ENCODE measurements around the gene METTL5.

DNA sequence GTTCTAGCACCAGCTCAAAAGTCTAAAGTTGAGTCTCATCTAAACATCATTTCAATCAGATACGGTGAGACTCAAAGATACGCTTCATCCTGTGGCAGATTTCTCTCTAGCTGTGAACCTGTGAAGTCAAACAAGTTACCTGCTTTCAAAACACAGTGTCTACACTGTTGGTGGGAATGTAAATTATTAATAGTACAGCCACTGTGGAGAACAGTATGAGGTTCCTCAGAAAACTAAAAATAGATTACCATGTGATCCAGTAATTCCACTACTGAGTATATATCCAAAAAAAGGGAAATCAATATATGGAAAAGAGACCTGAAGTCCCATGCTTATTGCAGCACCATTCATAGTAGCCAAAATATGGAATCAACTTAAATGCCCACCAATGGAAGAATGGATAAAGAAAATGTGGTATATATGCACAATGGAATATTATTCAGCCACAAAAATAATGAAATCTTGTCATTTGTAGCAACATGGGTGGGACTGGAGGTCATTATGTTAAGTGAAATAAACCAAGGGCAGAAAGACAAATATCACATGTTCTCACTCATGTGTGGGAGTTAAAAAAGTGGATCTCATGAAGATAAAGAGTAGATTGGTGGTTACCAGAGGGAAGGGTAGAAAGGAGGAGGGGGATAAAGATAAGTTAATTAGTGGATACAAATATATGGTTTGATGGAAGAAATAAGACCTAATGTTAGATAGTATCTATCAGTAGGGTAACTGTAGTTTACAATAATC, 14.2 kb upstream of the METTL5 start:
- no peak for TF ChIP-seq POLR2A (IDR thresholded peaks at IDR 0.05; ENCODE audit: low read depth, low read length)
- TF ChIP-seq POLR2AphosphoS5 (IDR thresholded peaks at IDR 0.05; ENCODE audit: low read depth, low read length), result no peak
